ENCODE data around the gene USP7. TPM values are rescaled to one million over a fixed set of nuclear protein-coding genes. Genes with fewer than 3 reads are reported as not detected.

The USP7 gene
- total and polyA plus RNA-seq, 10 of the 15 experiments (the other 5 are each of a cell fraction or from before 2014, with no cell fraction given) = 16.2 to 133 (median 60.5) TPM

DNA sequence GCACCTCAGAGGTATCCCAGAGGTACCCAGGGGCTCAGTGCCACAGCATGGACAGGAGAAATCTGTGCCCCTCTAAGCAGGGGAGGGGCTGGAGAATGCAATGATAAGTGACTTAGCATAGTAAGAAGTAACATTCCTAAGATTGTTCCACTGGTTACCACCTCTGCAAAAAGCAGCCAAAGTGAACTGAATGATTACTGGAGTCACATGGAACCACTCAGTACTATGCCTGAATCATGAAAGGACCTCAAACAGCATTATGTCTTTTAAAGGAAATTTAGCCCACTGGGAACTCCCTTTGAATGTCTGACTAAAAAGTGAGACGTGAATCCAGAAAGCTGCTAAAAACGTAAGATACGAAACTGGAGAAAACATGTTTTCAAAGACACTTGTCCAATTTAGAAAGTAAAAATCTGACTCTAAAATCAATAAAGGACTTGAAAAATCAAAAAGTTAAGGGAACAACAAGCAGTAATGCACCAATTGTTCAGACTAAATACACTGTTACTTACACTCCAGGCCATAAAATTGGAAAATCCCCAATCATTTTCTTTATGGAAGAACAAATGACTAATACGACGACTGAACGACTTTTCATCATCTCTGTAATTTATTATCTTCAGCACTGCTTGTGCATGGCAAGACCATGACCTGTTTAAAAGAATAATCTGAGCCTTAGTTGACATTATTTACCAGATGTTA, 42.9 kb downstream of the USP7 start (continued):
- TF ChIP-seq, protein P1, sequence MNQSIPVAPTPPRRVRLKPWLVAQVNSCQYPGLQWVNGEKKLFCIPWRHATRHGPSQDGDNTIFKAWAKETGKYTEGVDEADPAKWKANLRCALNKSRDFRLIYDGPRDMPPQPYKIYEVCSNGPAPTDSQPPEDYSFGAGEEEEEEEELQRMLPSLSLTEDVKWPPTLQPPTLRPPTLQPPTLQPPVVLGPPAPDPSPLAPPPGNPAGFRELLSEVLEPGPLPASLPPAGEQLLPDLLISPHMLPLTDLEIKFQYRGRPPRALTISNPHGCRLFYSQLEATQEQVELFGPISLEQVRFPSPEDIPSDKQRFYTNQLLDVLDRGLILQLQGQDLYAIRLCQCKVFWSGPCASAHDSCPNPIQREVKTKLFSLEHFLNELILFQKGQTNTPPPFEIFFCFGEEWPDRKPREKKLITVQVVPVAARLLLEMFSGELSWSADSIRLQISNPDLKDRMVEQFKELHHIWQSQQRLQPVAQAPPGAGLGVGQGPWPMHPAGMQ (IDR thresholded peaks at IDR 0.05; ENCODE audit: borderline replicate concordance) = no peak
- TF ChIP-seq TAF1 (IDR thresholded peaks at IDR 0.05; ENCODE audit: borderline replicate concordance, low read depth, low read length) (no peak), PAX5 (IDR thresholded peaks at IDR 0.05; ENCODE audit: borderline replicate concordance, low read depth, low read length) (no peak), RCOR1 (conservative IDR thresholded peaks at IDR 0.05; ENCODE audit: low read depth, low read length) (no peak)

DNA sequence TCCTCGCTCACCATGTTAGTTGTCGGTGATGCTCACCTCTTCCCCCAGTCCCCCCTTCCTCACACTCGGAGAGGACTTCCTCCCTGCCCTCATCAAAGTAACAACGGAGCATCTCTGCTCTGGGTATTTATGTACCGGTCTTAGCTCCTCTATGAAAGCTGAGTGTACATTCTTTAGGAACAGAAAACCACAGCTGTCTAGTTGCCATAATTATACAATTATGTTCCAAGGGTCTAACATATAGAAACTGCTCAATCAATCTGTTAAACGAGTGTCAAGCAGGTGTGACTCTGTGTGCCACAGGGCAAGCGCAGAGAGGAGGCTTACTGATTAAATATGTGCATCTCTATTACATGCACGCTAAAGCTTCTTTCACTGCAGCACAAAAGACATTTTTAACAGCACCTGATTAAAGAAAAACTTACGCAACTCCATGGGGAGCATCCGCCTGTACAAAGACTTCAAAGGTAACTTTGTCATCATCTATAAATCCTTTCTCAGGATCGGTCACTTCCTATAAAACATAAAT, 43.7 kb downstream of the USP7 start:
- no peaks in the 10 kb centered on the region for H3K9me3 ChIP-seq (replicated peaks; ENCODE audit: control insufficient read depth, insufficient read depth, low read length)
- H3K4me3 ChIP-seq = no peak overlapping the region
- no peaks in the 10 kb centered on the region for H3K27me3 ChIP-seq (replicated peaks in 1 of 2; ENCODE audit: control insufficient read depth in 2 of 2, insufficient read depth in 2 of 2, low read length in 1 of 2)
- BruUV-seq (replicated peaks) = no TSS peak
- no peak overlapping the region for H3K9ac ChIP-seq (ENCODE audit: control insufficient read depth, insufficient read depth, low read length)
- H3K79me2 ChIP-seq (ENCODE audit: control insufficient read depth, insufficient read depth, low read length) = peaks cover 20% of the 10 kb centered on the region
- no peak for FAIRE-seq
- no peak for ATAC-seq
- H3K4me1 ChIP-seq (ENCODE audit: control insufficient read depth, insufficient read depth, low read length) = peaks cover 23% of the 10 kb centered on the region
- RAD21 ChIA-PET (ENCODE audit: unreplicated experiment) = no interaction called here
- in situ Hi-C loops (cut with MboI) = no loop called here
- DNase-seq (ENCODE audit: low read depth, low spot score) = no peak
- WGBS (ENCODE audit: insufficient coverage, insufficient replicate concordance, low lambda C conversion rate, missing lambda C conversion rate) = 89% methylated on average over 11 of the region's 11 CpGs
- intact Hi-C loops (cut with micrococcal nuclease; ENCODE audit: unreplicated experiment) = no loop called here
- H3K27ac ChIP-seq (ENCODE audit: control insufficient read depth, insufficient read depth) = no peak overlapping the region
- H4K20me1 ChIP-seq (ENCODE audit: control insufficient read depth, insufficient read depth) = peaks cover 17% of the 10 kb centered on the region
- H3K36me3 ChIP-seq (ENCODE audit: control insufficient read depth in 2 of 2, insufficient read depth in 2 of 2, low read length in 1 of 2) = peaks cover 28 to 56% of the 10 kb centered on the region in 2 experiments
- POLR2A ChIA-PET = interaction anchor here (0.7 kb wide), 1 partner anchor 11 kb away, joined by 3 read pairs; no protein-coding TSS in a partner anchor
- H3K4me2 ChIP-seq (ENCODE audit: control insufficient read depth, insufficient read depth) = no peak overlapping the region
- SMC1A ChIA-PET (ENCODE audit: uncharacterized antibody, unreplicated experiment) = interaction anchor here (1.1 to 1.5 kb wide), 2 partner anchors 16 to 22 kb away, joined by 3 to 4 read pairs; no protein-coding TSS in a partner anchor
- TF ChIP-seq GABPA (IDR thresholded peaks at IDR 0.05; ENCODE audit: low read depth) (no peak), POLR2A (IDR thresholded peaks at IDR 0.05; ENCODE audit: low read depth, low read length) (no peak), CHD4 (IDR thresholded peaks at IDR 0.05) (no peak), IKZF1 (conservative IDR thresholded peaks at IDR 0.05) (no peak), PAX5 (IDR thresholded peaks at IDR 0.05; ENCODE audit: borderline replicate concordance, low read depth, low read length) (no peak)
- TF ChIP-seq, protein P2, sequence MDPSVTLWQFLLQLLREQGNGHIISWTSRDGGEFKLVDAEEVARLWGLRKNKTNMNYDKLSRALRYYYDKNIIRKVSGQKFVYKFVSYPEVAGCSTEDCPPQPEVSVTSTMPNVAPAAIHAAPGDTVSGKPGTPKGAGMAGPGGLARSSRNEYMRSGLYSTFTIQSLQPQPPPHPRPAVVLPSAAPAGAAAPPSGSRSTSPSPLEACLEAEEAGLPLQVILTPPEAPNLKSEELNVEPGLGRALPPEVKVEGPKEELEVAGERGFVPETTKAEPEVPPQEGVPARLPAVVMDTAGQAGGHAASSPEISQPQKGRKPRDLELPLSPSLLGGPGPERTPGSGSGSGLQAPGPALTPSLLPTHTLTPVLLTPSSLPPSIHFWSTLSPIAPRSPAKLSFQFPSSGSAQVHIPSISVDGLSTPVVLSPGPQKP (IDR thresholded peaks at IDR 0.05; ENCODE audit: low read depth, low read length) = no peak
- TF ChIP-seq, protein P3, sequence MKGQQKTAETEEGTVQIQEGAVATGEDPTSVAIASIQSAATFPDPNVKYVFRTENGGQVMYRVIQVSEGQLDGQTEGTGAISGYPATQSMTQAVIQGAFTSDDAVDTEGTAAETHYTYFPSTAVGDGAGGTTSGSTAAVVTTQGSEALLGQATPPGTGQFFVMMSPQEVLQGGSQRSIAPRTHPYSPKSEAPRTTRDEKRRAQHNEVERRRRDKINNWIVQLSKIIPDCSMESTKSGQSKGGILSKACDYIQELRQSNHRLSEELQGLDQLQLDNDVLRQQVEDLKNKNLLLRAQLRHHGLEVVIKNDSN (IDR thresholded peaks at IDR 0.05; ENCODE audit: borderline replicate concordance, extremely low read length, insufficient read depth, low read depth, low read length) = no peak
- TF ChIP-seq, protein P4, sequence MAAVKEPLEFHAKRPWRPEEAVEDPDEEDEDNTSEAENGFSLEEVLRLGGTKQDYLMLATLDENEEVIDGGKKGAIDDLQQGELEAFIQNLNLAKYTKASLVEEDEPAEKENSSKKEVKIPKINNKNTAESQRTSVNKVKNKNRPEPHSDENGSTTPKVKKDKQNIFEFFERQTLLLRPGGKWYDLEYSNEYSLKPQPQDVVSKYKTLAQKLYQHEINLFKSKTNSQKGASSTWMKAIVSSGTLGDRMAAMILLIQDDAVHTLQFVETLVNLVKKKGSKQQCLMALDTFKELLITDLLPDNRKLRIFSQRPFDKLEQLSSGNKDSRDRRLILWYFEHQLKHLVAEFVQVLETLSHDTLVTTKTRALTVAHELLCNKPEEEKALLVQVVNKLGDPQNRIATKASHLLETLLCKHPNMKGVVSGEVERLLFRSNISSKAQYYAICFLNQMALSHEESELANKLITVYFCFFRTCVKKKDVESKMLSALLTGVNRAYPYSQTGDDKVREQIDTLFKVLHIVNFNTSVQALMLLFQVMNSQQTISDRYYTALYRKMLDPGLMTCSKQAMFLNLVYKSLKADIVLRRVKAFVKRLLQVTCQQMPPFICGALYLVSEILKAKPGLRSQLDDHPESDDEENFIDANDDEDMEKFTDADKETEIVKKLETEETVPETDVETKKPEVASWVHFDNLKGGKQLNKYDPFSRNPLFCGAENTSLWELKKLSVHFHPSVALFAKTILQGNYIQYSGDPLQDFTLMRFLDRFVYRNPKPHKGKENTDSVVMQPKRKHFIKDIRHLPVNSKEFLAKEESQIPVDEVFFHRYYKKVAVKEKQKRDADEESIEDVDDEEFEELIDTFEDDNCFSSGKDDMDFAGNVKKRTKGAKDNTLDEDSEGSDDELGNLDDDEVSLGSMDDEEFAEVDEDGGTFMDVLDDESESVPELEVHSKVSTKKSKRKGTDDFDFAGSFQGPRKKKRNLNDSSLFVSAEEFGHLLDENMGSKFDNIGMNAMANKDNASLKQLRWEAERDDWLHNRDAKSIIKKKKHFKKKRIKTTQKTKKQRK (IDR thresholded peaks at IDR 0.05; ENCODE audit: low read depth, low read length) = no peak
- CTCF ChIA-PET = interaction anchor here (0.6 to 3.3 kb wide), 2 partner anchors 17 to 27 kb away, joined by 3 to 12 read pairs; no protein-coding TSS in a partner anchor
- H2AFZ ChIP-seq (ENCODE audit: control insufficient read depth, low read depth, low read length) = no peak overlapping the region

All from GM12878 (cell line).